ENCODE results near the gene PLEKHO2. TPM values are rescaled to one million over a fixed set of nuclear protein-coding genes. Genes with fewer than 3 reads are reported as not detected.
"Not testable (repeated sequence)": the region's sequence is repeated elsewhere in the genome, so short reads cannot be mapped to it uniquely, and the experiment has no call there.

The PLEKHO2 gene
- total RNA-seq, 4 donors from 2014 or later = 2.0 to 5.4 (median 3.3) TPM

GRCh38 chr15:64813075-64813474 is 28.6 kb upstream of the PLEKHO2 start:
- Histone ChIP-seq H3K27me3 (no peaks in the 10 kb centered on the region), H3K27ac (no peak overlapping the region), H3K4me1 (no peaks in the 10 kb centered on the region), H3K9me3 (no peaks in the 10 kb centered on the region), H3K36me3 (no peaks in the 10 kb centered on the region), H3K4me3 (no peak overlapping the region)
- intact Hi-C loops (cut with DNase I; ENCODE audit: low total_unique reads) = loop anchor here (5.0 kb wide), 1 partner anchor 126 kb away; no protein-coding TSS in a partner anchor
- DNase-seq (no peak), ATAC-seq (no peak)
- TF ChIP-seq POLR2A (IDR thresholded peaks at IDR 0.05) (no peak), CTCF (IDR thresholded peaks at IDR 0.05 in 4 of 5, conservative IDR thresholded peaks at IDR 0.05 in 1 of 5) (no peak)
- in situ Hi-C loops (cut with MboI; ENCODE audit: low sequenced_read_pairs in 4 of 4) = loop anchor here in 2 of 4 donors (5.0 kb wide), 1 partner anchor 81 kb away; no protein-coding TSS in a partner anchor

- H3K9me3 ChIP-seq, H3K27me3 ChIP-seq, DNase-seq, H3K4me1 ChIP-seq, ATAC-seq, H3K27ac ChIP-seq, H3K36me3 ChIP-seq, H3K4me3 ChIP-seq: not testable (repeated sequence)
- intact Hi-C loops (cut with DNase I; ENCODE audit: low total_unique reads) = loop anchor here (5.0 kb wide), 1 partner anchor 127 kb away; no protein-coding TSS in a partner anchor
- in situ Hi-C loops (cut with MboI; ENCODE audit: low sequenced_read_pairs in 4 of 4) = loop anchor here in 2 of 4 donors (5.0 kb wide), 1 partner anchor 82 kb away; no protein-coding TSS in a partner anchor
Observed at GRCh38 chr15:64814283-64814682, 27.4 kb upstream of the PLEKHO2 start.

GRCh38 chr15:64814965-64815364 is 26.8 kb upstream of the PLEKHO2 start:
- in situ Hi-C loops (cut with MboI; ENCODE audit: low sequenced_read_pairs in 4 of 4) (loop anchor here in 2 of 4 donors (5.0 kb wide), 1 partner anchor 83 kb away; no protein-coding TSS in a partner anchor), intact Hi-C loops (cut with DNase I; ENCODE audit: low total_unique reads) (loop anchor here (5.0 kb wide), 1 partner anchor 128 kb away; no protein-coding TSS in a partner anchor)
- not testable (repeated sequence) for H3K36me3 ChIP-seq, H3K9me3 ChIP-seq, H3K4me3 ChIP-seq, H3K27ac ChIP-seq, DNase-seq, H3K4me1 ChIP-seq, ATAC-seq, H3K27me3 ChIP-seq

GRCh38 chr15:64816452-64816851 is 25.3 kb upstream of the PLEKHO2 start:
- no peak for DNase-seq
- intact Hi-C loops (cut with DNase I; ENCODE audit: low total_unique reads) = no loop called here
- Histone ChIP-seq H3K4me1 (no peaks in the 10 kb centered on the region), H3K9me3 (no peaks in the 10 kb centered on the region), H3K27ac (no peak overlapping the region), H3K4me3 (no peak overlapping the region), H3K27me3 (no peaks in the 10 kb centered on the region), H3K36me3 (no peaks in the 10 kb centered on the region)
- in situ Hi-C loops (cut with MboI; ENCODE audit: low sequenced_read_pairs in 4 of 4) = no loop called here
- no peak for TF ChIP-seq CTCF (IDR thresholded peaks at IDR 0.05 in 4 of 5, conservative IDR thresholded peaks at IDR 0.05 in 1 of 5)
- no peak for TF ChIP-seq POLR2A (IDR thresholded peaks at IDR 0.05)
- no peak for ATAC-seq

- no peak for TF ChIP-seq CTCF (IDR thresholded peaks at IDR 0.05 in 4 of 5, conservative IDR thresholded peaks at IDR 0.05 in 1 of 5)
- no peak for TF ChIP-seq POLR2A (IDR thresholded peaks at IDR 0.05)
- Histone ChIP-seq H3K27ac (peak overlapping the region in 3 of 4 donors; percentile 55 to 61 (median 55)), H3K27me3 (no peaks in the 10 kb centered on the region), H3K36me3 (no peaks in the 10 kb centered on the region), H3K4me3 (peak overlapping the region; percentile 56 to 80 (median 67)), H3K4me1 (peaks cover 16 to 17% of the 10 kb centered on the region in 2 donors), H3K9me3 (no peaks in the 10 kb centered on the region)
- ATAC-seq = peak; percentile 28 to 34
- intact Hi-C loops (cut with DNase I; ENCODE audit: low total_unique reads) = no loop called here
- in situ Hi-C loops (cut with MboI; ENCODE audit: low sequenced_read_pairs in 4 of 4) = no loop called here
- no peak for DNase-seq
Observed at GRCh38 chr15:64824929-64825430, 16.7 kb upstream of the PLEKHO2 start.
